Mesothelial cell of epicardium (in vitro differentiated cells): ENCODE measurements around the gene PLSCR5. TPM values are rescaled to one million over a fixed set of nuclear protein-coding genes. Genes with fewer than 3 reads are reported as not detected.
A peak's percentile ranks its signal among the peaks of the same experiment; 100 is the strongest.

Experiments
- DNase-seq, 2 experiments: peaks; one replicate each; pipeline ENCODE4 v3.0.0; 2021; ENCODE audit warnings: low spot score in 2 of 2; ENCODE audit not compliant: unreplicated experiment in 2 of 2
- H3K27ac Mint-ChIP-seq: 2 replicates; pipeline ENCODE4 v1.8.0; 2021; ENCODE audit warnings: mixed read lengths
- H3K27me3 Mint-ChIP-seq: 2 replicates; pipeline ENCODE4 v1.8.0; 2021; ENCODE audit warnings: low read depth, mixed read lengths
- H3K36me3 Mint-ChIP-seq: 2 replicates; pipeline ENCODE4 v1.8.0; 2021; ENCODE audit warnings: mixed read lengths
- H3K4me1 Mint-ChIP-seq: 2 replicates; pipeline ENCODE4 v1.8.0; 2021; ENCODE audit warnings: mixed read lengths
- H3K4me3 Mint-ChIP-seq: 2 replicates; pipeline ENCODE4 v1.8.0; 2021; ENCODE audit warnings: mild to moderate bottlenecking, moderate library complexity, mixed read lengths
- H3K9me3 Mint-ChIP-seq: 2 replicates; pipeline ENCODE4 v1.8.0; 2021; ENCODE audit warnings: mixed read lengths
- total RNA-seq: library from RNA; stranded (reverse); gene quantifications from 3 replicates; pipeline ENCODE4 v1.2.1, GENCODE V29; 2021
- TF ChIP-seq, protein P1 (sequence below): fragments of 200-600 bp; sonication (generic); IDR thresholded peaks from one replicate; pipeline ENCODE4 v1.5.0; 2021; ENCODE audit warnings: antibody characterized with exemption; ENCODE audit not compliant: unreplicated experiment

The PLSCR5 gene
- total RNA-seq, 1 donor from 2014 or later, result not detected

DNA sequence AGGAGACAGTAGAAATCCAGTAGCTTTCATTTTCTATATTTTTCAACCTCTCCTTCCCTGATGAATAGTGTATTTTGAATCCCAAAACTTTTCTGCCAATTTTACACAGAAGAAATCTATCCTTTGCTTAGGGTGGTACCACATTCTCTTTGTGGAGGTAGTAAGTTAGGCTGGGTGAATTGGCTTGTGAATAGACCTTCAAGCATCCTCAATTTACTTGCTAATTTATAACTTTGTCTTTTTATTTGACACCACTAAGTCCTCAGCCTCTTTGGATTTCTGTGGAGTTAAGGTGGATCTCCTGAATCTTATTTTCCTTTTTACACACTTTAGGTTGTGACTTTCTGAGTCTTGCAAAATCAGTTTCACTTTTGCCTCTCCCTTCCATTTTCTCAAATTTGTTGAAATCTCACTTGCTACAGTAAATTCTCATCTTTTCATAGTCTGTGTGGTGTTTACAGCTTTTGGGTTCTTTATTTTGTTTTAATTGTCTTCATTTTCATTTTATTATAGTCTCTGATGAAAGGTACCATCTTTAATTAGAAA lies 55.0 kb downstream of the PLSCR5 start:
- no peak overlapping the region for H3K27ac Mint-ChIP-seq
- H3K4me3 Mint-ChIP-seq, result no peak overlapping the region
- H3K36me3 Mint-ChIP-seq, result no peaks in the 10 kb centered on the region
- H3K9me3 Mint-ChIP-seq, result no peaks in the 10 kb centered on the region
- H3K27me3 Mint-ChIP-seq, result no peaks in the 10 kb centered on the region
- no peak for DNase-seq
- TF ChIP-seq, protein P1, sequence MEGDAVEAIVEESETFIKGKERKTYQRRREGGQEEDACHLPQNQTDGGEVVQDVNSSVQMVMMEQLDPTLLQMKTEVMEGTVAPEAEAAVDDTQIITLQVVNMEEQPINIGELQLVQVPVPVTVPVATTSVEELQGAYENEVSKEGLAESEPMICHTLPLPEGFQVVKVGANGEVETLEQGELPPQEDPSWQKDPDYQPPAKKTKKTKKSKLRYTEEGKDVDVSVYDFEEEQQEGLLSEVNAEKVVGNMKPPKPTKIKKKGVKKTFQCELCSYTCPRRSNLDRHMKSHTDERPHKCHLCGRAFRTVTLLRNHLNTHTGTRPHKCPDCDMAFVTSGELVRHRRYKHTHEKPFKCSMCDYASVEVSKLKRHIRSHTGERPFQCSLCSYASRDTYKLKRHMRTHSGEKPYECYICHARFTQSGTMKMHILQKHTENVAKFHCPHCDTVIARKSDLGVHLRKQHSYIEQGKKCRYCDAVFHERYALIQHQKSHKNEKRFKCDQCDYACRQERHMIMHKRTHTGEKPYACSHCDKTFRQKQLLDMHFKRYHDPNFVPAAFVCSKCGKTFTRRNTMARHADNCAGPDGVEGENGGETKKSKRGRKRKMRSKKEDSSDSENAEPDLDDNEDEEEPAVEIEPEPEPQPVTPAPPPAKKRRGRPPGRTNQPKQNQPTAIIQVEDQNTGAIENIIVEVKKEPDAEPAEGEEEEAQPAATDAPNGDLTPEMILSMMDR, result no peak
- peaks cover 2% of the 10 kb centered on the region for H3K4me1 Mint-ChIP-seq

DNA sequence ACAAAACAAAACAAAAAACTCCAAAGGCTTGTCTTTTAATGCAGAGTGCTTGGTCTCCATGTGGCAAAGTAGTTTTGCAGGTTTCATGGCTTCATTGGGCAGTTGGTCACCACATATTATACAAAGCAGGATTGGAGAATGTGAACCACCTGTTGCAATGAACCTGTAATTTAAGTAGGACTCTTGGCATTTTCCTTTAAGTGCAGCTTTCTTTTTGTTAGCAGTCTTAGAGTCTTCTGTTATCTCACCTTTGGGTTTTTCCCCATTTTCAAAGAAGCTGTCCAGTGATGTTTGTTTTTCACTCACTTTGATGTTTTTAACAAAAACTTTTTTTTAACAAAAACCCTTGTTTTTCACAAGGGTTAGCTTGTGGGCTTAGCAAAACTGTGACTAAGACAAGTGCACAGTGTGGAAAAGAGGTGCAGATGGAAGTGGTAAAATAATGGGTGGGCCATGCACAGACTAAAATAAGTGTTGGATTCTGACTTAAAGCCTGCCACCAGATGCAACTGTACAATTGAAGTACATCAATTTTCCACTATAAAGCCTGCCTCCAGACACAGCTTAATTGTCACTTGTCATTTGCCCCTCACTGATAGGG lies 57.8 kb downstream of the PLSCR5 start:
- no peaks in the 10 kb centered on the region for H3K27me3 Mint-ChIP-seq
- no peak overlapping the region for H3K27ac Mint-ChIP-seq
- H3K36me3 Mint-ChIP-seq, result no peaks in the 10 kb centered on the region
- TF ChIP-seq, protein P1, result no peak
- H3K4me3 Mint-ChIP-seq, result no peak overlapping the region
- H3K9me3 Mint-ChIP-seq, result no peaks in the 10 kb centered on the region
- DNase-seq, result no peak
- H3K4me1 Mint-ChIP-seq, result peaks cover 14% of the 10 kb centered on the region

DNA sequence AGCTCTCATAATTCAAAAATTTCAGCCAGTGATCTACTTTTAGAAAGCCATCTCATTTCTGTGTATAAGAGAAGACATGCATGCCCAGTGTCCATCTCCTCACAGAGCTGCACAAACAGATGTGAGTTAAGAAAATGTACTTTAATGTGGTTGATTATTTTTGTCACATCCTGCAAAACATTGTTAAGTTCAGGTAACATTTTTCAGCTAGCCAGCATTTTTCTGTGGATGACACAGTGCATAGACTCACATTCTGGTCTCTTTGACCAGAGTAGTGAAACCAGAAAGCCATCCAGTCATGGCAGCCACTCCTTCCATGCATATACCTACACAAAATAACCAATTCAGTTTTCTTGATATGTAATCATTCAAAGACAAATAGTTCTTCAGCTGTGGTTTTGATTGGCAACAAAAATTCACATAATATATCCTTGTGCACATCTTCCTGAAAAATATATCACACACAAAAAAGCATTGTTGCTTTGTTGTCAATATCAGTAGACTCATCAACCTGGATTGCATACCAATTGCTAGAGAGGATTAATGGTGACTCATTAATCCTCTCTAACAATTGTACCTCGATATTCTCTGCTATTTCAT lies 58.7 kb downstream of the PLSCR5 start:
- no peak for DNase-seq
- Mint-ChIP-seq H3K9me3 (no peaks in the 10 kb centered on the region), H3K27me3 (no peaks in the 10 kb centered on the region), H3K4me1 (peaks cover 22% of the 10 kb centered on the region), H3K4me3 (no peak overlapping the region), H3K27ac (no peak overlapping the region), H3K36me3 (no peaks in the 10 kb centered on the region)
- TF ChIP-seq, protein P1, result no peak

DNA sequence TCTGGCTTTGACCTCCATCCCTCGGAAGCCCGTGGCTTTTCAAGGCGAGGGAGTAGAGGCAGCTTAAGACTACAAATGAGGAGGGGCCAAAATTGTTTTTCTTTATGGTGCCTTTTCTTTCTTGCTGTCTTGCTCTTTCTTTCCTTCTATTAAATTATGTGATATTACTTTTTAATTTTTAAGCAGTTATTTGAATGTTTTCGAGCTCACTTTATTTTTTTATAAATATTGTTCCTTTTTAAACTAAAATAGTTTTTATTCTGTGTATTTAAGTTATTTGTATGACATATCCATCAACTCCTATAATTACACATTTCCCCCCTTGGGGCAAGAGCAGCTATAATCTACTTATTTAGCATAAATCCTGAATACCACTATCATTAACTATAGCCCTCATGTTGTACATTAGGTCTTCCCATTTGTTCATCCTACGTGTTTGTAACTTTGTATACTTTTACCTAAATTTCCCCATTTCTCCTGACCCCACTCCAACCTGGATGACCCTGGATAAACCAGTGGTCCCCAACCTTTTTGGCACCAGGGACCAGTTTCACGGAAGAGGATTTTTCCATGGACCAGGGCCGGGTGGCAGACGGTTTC lies 60.1 kb downstream of the PLSCR5 start:
- H3K27ac Mint-ChIP-seq, result peak overlapping the region; percentile 96
- no peaks in the 10 kb centered on the region for H3K27me3 Mint-ChIP-seq
- H3K36me3 Mint-ChIP-seq, result no peaks in the 10 kb centered on the region
- peaks cover 32% of the 10 kb centered on the region for H3K4me1 Mint-ChIP-seq
- TF ChIP-seq, protein P1, result no peak
- H3K9me3 Mint-ChIP-seq, result no peaks in the 10 kb centered on the region
- DNase-seq, result no peak
- H3K4me3 Mint-ChIP-seq, result peak overlapping the region; percentile 94

DNA sequence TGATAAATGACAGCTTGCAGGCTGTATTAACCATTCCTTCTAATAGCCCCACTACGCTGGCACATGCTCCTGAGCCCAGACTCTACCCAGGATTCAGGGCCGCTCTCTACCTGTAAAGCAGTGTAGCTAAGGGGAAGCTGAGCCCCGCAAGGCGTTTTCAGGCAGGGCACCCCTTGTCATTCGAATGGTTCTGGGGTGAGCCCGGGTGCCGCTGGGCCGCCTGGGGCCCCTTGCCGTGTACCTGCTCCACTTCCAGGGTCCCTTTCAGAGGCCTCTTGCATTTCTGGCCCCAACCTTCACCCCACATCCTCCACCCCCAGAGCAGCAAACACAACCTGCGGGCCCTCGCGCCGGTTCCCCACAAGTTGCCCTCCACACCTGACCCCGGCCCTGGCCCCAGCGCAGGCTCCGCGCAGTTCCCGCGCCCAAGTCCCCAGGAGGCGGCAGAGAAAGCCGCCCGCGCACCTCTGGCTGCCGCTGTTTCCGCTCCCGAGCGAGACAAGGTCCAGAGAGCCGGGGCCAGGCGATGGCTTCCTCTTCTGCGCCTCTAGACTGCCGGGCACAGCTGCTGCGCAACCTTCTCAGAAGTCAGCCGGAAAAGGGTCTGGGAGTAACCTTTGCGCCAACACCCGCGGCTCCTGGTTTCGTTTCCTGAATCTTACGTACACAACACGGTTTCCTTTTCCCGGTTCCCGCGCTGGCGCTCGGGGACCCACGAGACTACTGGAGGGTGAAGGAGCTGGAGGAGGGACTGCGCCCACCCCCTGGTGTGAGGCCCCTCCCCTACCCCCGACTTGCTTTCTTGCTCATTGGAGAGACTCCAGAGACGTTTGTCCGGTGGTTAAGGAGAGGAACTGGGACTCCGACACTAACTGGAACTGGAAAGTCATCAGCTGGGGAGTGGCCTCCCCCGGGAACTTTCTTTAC lies 60.9 kb downstream of the PLSCR5 start, which contains the start of gene PLSCR1:
Gene PLSCR1, minus strand, starts transcription at position 606 of the 927 bp plus-strand sequence. CDS start 8,055 bp downstream, outside the sequence.
- H3K27ac Mint-ChIP-seq, result peak within 1 kb of the TSS; percentile 96
- H3K4me3 Mint-ChIP-seq, result peak within 1 kb of the TSS; percentile 94
- no peaks in the 10 kb centered on the region for H3K27me3 Mint-ChIP-seq
- H3K9me3 Mint-ChIP-seq, result no peaks in the 10 kb centered on the region
- peaks cover 5% of the 10 kb centered on the region for H3K36me3 Mint-ChIP-seq
- H3K4me1 Mint-ChIP-seq, result peaks cover 32% of the 10 kb centered on the region
- TF ChIP-seq, protein P1, result no peak
- peak; percentile 60 to 81 for DNase-seq
